Upper lobe of left lung (tissue), 6 donors: Measurements from ENCODE around the gene AHSG. TPM values are rescaled to one million over a fixed set of nuclear protein-coding genes. Genes with fewer than 3 reads are reported as not detected.
A peak's percentile ranks its signal among the peaks of the same experiment; 100 is the strongest.

Experiments used
- ATAC-seq, 2 donors: fragments of 200-7000 bp; cut with Tn5 transposase; one replicate each; pipeline ENCODE4 v1.9.1; 2022; ENCODE audit warnings: mild to moderate bottlenecking in 2 of 2, moderate library complexity in 2 of 2; ENCODE audit not compliant: low FRiP score in 2 of 2
- DNase-seq, 2 donors: peaks; one replicate each; pipeline ENCODE4 v3.0.0-alpha.2; 2019 to 2020
- H3K27ac ChIP-seq, 4 donors: fragments of 200-600 bp; sonication (generic); one replicate each; pipeline ENCODE4 v1.5.1; 2016 to 2019
- H3K27me3 ChIP-seq, 4 donors: fragments of 200-600 bp; sonication (generic); one replicate each; pipeline ENCODE4 v1.5.1; 2017 to 2019
- H3K36me3 ChIP-seq, 4 donors: fragments of 200-600 bp; sonication (generic); one replicate each; pipeline ENCODE4 v1.5.1; 2016 to 2019
- H3K4me1 ChIP-seq, 4 donors: fragments of 200-600 bp; sonication (generic); one replicate each; pipeline ENCODE4 v1.5.1; 2018 to 2019
- H3K4me3 ChIP-seq, 4 donors: fragments of 200-600 bp; sonication (generic); one replicate each; pipeline ENCODE4 v1.5.1; 2017 to 2019; ENCODE audit warnings: mild to moderate bottlenecking in 2 of 4, moderate library complexity in 1 of 4
- H3K9me3 ChIP-seq, 4 donors: fragments of 200-600 bp; sonication (generic); one replicate each; pipeline ENCODE4 v1.5.1; 2018 to 2019
- EP300 ChIP-seq, 4 donors: sonication (generic); formaldehyde crosslinking; IDR thresholded peaks; one replicate each; pipeline ENCODE4 v1.5.1; 2017; ENCODE audit warnings: antibody characterized with exemption in 4 of 4, control low read depth in 2 of 4
- POLR2A ChIP-seq, 4 donors: fragments of 450-650 bp; IDR thresholded peaks; one replicate each; pipeline ENCODE4 v1.5.1; 2016 to 2017; ENCODE audit warnings: antibody characterized with exemption in 4 of 4, mild to moderate bottlenecking in 2 of 4
- POLR2AphosphoS5 ChIP-seq, 2 donors: sonication (generic); formaldehyde crosslinking; IDR thresholded peaks; one replicate each; pipeline ENCODE4 v1.5.1; 2017; ENCODE audit warnings: antibody characterized with exemption in 2 of 2
- WGBS, 2 donors: methylation state at CpG; one replicate each; pipeline ENCODE4 v1.1.5; 2017 to 2018; 5-methylcytosine and 5-hydroxymethylcytosine counted together
- total RNA-seq, 6 donors: library from RNA; depleted of rRNA in 4 of 6; stranded (reverse); fragments of >200 nt in 4 of 6; gene quantifications; one replicate each; pipeline versions ENCODE4 v1.1.0 to v1.2.1, GENCODE V29; 2016 to 2021
- TF ChIP-seq, protein P1 (sequence below), 6 experiments: fragments of 450-650 bp in 4 of 6; fragments of 200-600 bp in 2 of 6; sonication (generic) in 2 of 6; IDR thresholded peaks; one replicate each; pipeline ENCODE4 v1.5.1; 2016 to 2019; ENCODE audit warnings: antibody characterized with exemption in 6 of 6
- donor health status: DM: no; HTN: no; CAD: no; lungs with moderate emphysema.
- donor health status: DM: no; HTN: yes; CAD: no; lungs with severe emphysema.

Gene AHSG
- total RNA-seq, 6 donors from 2014 or later: 1.1 to 1.5 TPM; not detected in 4

DNA sequence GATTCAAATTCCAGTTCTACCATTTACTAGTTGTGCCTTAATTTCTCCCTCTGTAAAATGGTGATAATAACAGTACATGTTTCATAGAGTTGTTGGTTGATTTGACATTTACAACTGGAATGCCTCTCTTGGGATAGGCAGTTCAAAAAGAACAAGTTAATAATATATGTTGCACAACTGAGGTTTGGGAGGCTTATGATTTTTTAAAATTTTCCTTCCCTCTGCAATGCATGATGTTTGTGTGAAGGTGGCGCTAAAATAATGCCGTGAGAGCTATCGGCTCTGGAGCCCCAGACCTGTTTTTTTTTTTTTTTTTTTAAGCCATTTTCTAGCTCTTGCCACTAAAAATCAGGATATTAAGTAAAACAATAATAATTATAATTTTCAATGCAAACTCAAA lies 23.7 kb upstream of the AHSG start:
- 48 to 50% methylated on average over 3 of the region's 3 CpGs for WGBS, 2 donors

DNA sequence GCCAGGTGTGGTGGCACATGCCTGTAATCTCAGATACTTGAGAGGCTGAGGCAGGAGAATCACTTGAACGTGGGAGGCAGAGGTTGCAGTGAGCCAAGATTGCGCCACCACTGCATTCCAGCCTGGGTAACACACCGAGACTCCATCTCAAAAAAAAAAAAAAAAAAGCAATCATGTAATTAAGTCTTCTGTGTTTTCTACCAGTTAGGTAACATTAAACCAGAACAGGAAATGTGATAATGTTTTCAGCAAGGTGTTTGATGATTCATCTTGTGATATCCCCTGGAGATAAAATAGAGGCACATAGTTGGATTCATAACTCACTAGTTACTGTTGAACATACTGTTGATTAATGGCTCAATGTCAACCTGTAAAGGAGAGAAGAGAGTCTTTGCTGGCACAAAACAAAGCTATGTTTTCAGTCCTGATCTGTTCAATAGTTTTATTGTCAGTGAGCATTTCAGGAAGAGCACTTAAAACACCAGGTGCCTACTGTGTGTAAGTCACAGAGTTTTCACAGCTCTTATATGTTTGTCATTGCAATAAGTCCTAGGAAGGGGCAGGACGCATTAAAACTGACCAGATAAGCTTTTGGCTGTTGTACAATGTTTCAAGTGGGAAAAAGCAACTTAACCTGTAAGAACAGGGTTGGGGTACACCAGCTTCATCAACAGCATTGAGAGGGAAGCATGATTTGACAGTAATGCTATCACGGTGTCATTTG lies 22.8 kb upstream of the AHSG start:
- DNase-seq (peak in 1 of 2 donors; percentile 65), ATAC-seq (no peak)
- 60 to 61% methylated on average over 5 of the region's 5 CpGs for WGBS, 2 donors

More for the DNA sequence above, 23.7 kb upstream of the AHSG start:
- no peak for DNase-seq
- Histone ChIP-seq H3K9me3 (no peaks in the 10 kb centered on the region), H3K27ac (no peak overlapping the region), H3K36me3 (peaks cover 7 to 28% (median 14%) of the 10 kb centered on the region in 4 donors), H3K4me3 (no peak overlapping the region), H3K4me1 (no peaks in the 10 kb centered on the region), H3K27me3 (no peaks in the 10 kb centered on the region)
- ATAC-seq: no peak
- TF ChIP-seq POLR2AphosphoS5 (IDR thresholded peaks at IDR 0.05) (no peak), EP300 (IDR thresholded peaks at IDR 0.05) (no peak), POLR2A (IDR thresholded peaks at IDR 0.05) (no peak)
- TF ChIP-seq, protein P1, sequence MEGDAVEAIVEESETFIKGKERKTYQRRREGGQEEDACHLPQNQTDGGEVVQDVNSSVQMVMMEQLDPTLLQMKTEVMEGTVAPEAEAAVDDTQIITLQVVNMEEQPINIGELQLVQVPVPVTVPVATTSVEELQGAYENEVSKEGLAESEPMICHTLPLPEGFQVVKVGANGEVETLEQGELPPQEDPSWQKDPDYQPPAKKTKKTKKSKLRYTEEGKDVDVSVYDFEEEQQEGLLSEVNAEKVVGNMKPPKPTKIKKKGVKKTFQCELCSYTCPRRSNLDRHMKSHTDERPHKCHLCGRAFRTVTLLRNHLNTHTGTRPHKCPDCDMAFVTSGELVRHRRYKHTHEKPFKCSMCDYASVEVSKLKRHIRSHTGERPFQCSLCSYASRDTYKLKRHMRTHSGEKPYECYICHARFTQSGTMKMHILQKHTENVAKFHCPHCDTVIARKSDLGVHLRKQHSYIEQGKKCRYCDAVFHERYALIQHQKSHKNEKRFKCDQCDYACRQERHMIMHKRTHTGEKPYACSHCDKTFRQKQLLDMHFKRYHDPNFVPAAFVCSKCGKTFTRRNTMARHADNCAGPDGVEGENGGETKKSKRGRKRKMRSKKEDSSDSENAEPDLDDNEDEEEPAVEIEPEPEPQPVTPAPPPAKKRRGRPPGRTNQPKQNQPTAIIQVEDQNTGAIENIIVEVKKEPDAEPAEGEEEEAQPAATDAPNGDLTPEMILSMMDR (IDR thresholded peaks at IDR 0.05): no peak

DNA sequence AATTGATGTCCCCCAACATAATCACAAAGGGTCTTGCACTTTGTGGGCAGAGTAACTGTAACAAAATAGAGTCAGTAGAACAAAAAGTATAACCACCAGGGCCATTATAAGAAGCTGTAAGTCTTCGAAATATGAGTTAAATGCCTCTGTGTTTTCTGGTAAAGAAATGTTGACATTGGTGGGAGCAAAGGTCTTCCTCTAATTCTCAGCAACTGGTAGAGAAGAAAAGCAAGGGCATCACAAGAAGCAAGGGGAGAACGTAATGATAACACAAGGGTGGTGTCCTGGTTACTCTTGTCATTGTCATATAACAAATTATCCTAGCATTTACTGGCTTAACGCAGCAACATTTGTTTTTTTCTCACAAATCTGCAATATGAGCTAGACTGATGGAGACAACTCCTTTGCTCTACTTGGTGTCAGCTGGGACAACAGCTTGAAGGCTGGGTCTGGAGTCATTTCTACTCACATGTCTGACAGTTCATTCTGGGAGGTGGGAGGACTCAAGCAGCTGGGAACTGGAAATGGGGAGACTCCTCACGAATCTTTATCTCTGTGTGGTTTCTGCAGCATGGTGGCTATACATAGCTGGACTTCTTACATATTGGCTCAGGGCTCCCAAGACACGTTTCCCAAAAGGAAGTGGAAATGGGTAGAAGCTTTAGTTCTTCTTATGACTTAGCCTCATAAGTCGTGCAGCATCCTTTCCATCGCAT lies 22.1 kb upstream of the AHSG start:
- WGBS, 2 donors: 78% methylated on average over 7 of the region's 7 CpGs
- peaks cover 0 to 11% (median under 1%) of the 10 kb centered on the region in 4 donors for H3K36me3 ChIP-seq
- TF ChIP-seq EP300 (IDR thresholded peaks at IDR 0.05) (no peak), POLR2AphosphoS5 (IDR thresholded peaks at IDR 0.05) (no peak), POLR2A (IDR thresholded peaks at IDR 0.05) (no peak)
- TF ChIP-seq, protein P1 (IDR thresholded peaks at IDR 0.05): no peak

More for the DNA sequence above, 22.8 kb upstream of the AHSG start:
- Histone ChIP-seq H3K9me3 (no peaks in the 10 kb centered on the region), H3K27me3 (no peaks in the 10 kb centered on the region), H3K27ac (no peak overlapping the region), H3K4me3 (no peak overlapping the region), H3K36me3 (peaks cover 1 to 19% (median 7%) of the 10 kb centered on the region in 4 donors), H3K4me1 (no peaks in the 10 kb centered on the region)
- TF ChIP-seq EP300 (IDR thresholded peaks at IDR 0.05) (no peak), POLR2A (IDR thresholded peaks at IDR 0.05) (no peak), POLR2AphosphoS5 (IDR thresholded peaks at IDR 0.05) (no peak)
- TF ChIP-seq, protein P1 (IDR thresholded peaks at IDR 0.05): no peak

DNA sequence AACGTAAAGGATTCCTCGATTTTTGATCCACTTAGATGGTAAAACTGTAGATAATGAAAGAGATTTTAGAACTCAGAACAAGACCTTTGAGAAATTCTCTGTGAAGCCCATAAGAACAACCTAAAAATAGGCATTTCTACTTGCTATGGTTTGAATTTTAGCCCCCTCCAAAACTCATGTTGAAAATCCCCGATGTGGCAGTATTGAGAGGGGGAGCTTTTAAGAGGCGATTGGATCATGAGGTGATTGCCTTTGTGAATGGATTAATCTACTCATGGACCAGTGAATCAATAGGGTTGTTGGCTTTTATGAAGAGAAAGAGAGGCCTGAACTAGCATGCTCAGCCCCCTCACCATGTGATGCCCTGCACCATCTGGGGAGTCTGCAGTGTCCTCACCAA lies 20.2 kb upstream of the AHSG start:
- H3K36me3 ChIP-seq: no peaks in the 10 kb centered on the region
- no peak for DNase-seq
- no peaks in the 10 kb centered on the region for H3K27me3 ChIP-seq
- TF ChIP-seq POLR2A (IDR thresholded peaks at IDR 0.05) (no peak), EP300 (IDR thresholded peaks at IDR 0.05) (no peak), POLR2AphosphoS5 (IDR thresholded peaks at IDR 0.05) (no peak)
- TF ChIP-seq, protein P1 (IDR thresholded peaks at IDR 0.05): no peak
- no peaks in the 10 kb centered on the region for H3K4me1 ChIP-seq
- H3K9me3 ChIP-seq: no peaks in the 10 kb centered on the region
- no peak overlapping the region for H3K27ac ChIP-seq
- ATAC-seq: no peak
- H3K4me3 ChIP-seq: no peak overlapping the region
- WGBS, 2 donors: 86 to 93% methylated on average over 4 of the region's 4 CpGs

More for the DNA sequence above, 22.1 kb upstream of the AHSG start:
- no peak overlapping the region for H3K27ac ChIP-seq
- ATAC-seq (no peak), DNase-seq (no peak)
- no peaks in the 10 kb centered on the region for H3K9me3 ChIP-seq
- no peaks in the 10 kb centered on the region for H3K27me3 ChIP-seq
- H3K4me3 ChIP-seq: no peak overlapping the region
- no peaks in the 10 kb centered on the region for H3K4me1 ChIP-seq
